H1 (cell line): ENCODE measurements around the gene TENT4B. TPM values are rescaled to one million over a fixed set of nuclear protein-coding genes. Genes with fewer than 3 reads are reported as not detected.

ENCODE experiments used
- CTCF ChIA-PET: fragments of 300-600 bp; sonication (Branson Sonifier 250); formaldehyde crosslinking; loops from one replicate; lab custom pipeline; 2021; ENCODE audit not compliant: partially characterized antibody; lab: Charles Lee
- POLR2A ChIA-PET: fragments of 300-600 bp; sonication (Branson Sonifier 250); formaldehyde crosslinking; loops from one replicate; lab custom pipeline; 2021; ENCODE audit warnings: inconsistent platforms; ENCODE audit not compliant: partially characterized antibody; lab: Charles Lee
- DNase-seq, 2 experiments: peaks; one replicate each; pipeline versions ENCODE4 v3.0.0 to v3.0.0-alpha.2; 2010 to 2022; ENCODE audit warnings: low spot score in 2 of 2, low read depth in 1 of 2, mixed read lengths in 1 of 2
- FAIRE-seq: peaks from 2 replicates; lab custom pipeline; 2011; peaks lifted over from hg19 to GRCh38; lab: Jason Lieb, UNC
- H2AFZ ChIP-seq: 2 replicates; pipeline ENCODE4 v1.8.1; 2012; ENCODE audit warnings: low read length, inconsistent platforms
- H2AK5ac ChIP-seq: 2 replicates; pipeline ENCODE4 v1.6.1; 2013; ENCODE audit warnings: low read depth, low read length
- H2BK120ac ChIP-seq: replicated peaks from 2 replicates; pipeline ENCODE3; 2013; ENCODE audit warnings: low read depth, low read length, inconsistent platforms
- H2BK12ac ChIP-seq: 2 replicates; pipeline ENCODE4 v1.6.1; 2013; ENCODE audit warnings: low read depth, low read length
- H2BK15ac ChIP-seq: 2 replicates; pipeline ENCODE4 v1.6.1; 2013; ENCODE audit warnings: low read length
- H2BK20ac ChIP-seq: 2 replicates; pipeline ENCODE4 v1.6.1; 2013; ENCODE audit warnings: low read length
- H2BK5ac ChIP-seq: 2 replicates; pipeline ENCODE4 v1.6.1; 2013; ENCODE audit warnings: low read depth, low read length
- H3K14ac ChIP-seq: 2 replicates; pipeline ENCODE4 v1.6.1; 2013; ENCODE audit warnings: inconsistent platforms; ENCODE audit not compliant: insufficient read length
- H3K18ac ChIP-seq: 2 replicates; pipeline ENCODE4 v1.6.1; 2013; ENCODE audit warnings: low read length; ENCODE audit errors: extremely low read depth
- H3K23ac ChIP-seq: 2 replicates; pipeline ENCODE4 v1.6.1; 2013; ENCODE audit warnings: inconsistent platforms; ENCODE audit not compliant: insufficient read length
- H3K23me2 ChIP-seq: 2 replicates; pipeline ENCODE4 v1.6.1; 2013; ENCODE audit warnings: low read depth, low read length
- H3K27ac ChIP-seq: 2 replicates; pipeline ENCODE4 v1.6.1; 2011; ENCODE audit warnings: low read depth, low read length, inconsistent platforms
- H3K27me3 ChIP-seq, 4 experiments: replicated peaks in 1 of 4; 1 replicate in 1 of 4; 2 replicates in 3 of 4; pipeline versions ENCODE4 v1.6.1 to v1.8.1; 2011 to 2013; ENCODE audit warnings: low read length in 3 of 4, mild to moderate bottlenecking in 3 of 4, inconsistent platforms in 2 of 4, mixed read lengths in 2 of 4, moderate library complexity in 1 of 4; ENCODE audit not compliant: control insufficient read depth in 3 of 4, insufficient read depth in 3 of 4; ENCODE audit errors: extremely low read depth in 1 of 4
- H3K36me3 ChIP-seq, 4 experiments: 2 replicates each; pipeline versions ENCODE4 v1.6.1 to v1.8.1; 2011 to 2013; ENCODE audit warnings: mild to moderate bottlenecking in 4 of 4, low read length in 3 of 4, moderate library complexity in 2 of 4, control low read depth in 1 of 4, inconsistent platforms in 1 of 4; ENCODE audit not compliant: insufficient read depth in 4 of 4, control insufficient read depth in 2 of 4
- H3K4ac ChIP-seq: replicated peaks from 2 replicates; pipeline ENCODE3; 2013; ENCODE audit warnings: low read length, low read depth, mixed read lengths, inconsistent platforms; ENCODE audit not compliant: insufficient read length
- H3K4me1 ChIP-seq, 4 experiments: replicated peaks in 1 of 4; 1 replicate in 1 of 4; 2 replicates in 3 of 4; pipeline versions ENCODE4 v1.6.1 to v1.8.1; 2011 to 2013; ENCODE audit warnings: low read length in 3 of 4, inconsistent platforms in 2 of 4, mixed read lengths in 1 of 4; ENCODE audit not compliant: insufficient read depth in 4 of 4, control insufficient read depth in 3 of 4
- H3K4me2 ChIP-seq, 2 experiments: 2 replicates each; pipeline versions ENCODE4 v1.6.1 to v1.8.1; 2011 to 2013; ENCODE audit warnings: low read depth in 2 of 2, low read length in 2 of 2, control low read depth in 1 of 2, inconsistent platforms in 1 of 2, mild to moderate bottlenecking in 1 of 2; ENCODE audit not compliant: insufficient read depth in 1 of 2
- H3K4me3 ChIP-seq, 4 experiments: fragments of 200-600, 300-600 bp in 1 of 4; sonication (generic), shearing (Covaris generic), sonication (Bioruptor Twin) in 1 of 4; 2 replicates each; pipeline versions ENCODE4 v1.5.1 to v1.8.1; 2011 to 2016; ENCODE audit warnings: low read length in 4 of 4, low read depth in 3 of 4, control low read depth in 2 of 4, inconsistent platforms in 2 of 4, mild to moderate bottlenecking in 2 of 4, mixed read lengths in 1 of 4, moderate library complexity in 1 of 4; ENCODE audit not compliant: insufficient read depth in 2 of 4; ENCODE audit errors: extremely low read depth in 1 of 4
- H3K56ac ChIP-seq: replicated peaks from 2 replicates; pipeline ENCODE3; 2013; ENCODE audit warnings: low read depth, mild to moderate bottlenecking, mixed read lengths, low read length, inconsistent platforms; ENCODE audit not compliant: insufficient read length
- H3K79me1 ChIP-seq: 2 replicates; pipeline ENCODE4 v1.6.1; 2013; ENCODE audit warnings: low read depth, low read length, control low read depth
- H3K79me2 ChIP-seq, 2 experiments: 2 replicates each; pipeline versions ENCODE4 v1.6.1 to v1.8.1; 2012 to 2013; ENCODE audit warnings: low read length in 2 of 2, mild to moderate bottlenecking in 2 of 2, inconsistent platforms in 1 of 2; ENCODE audit not compliant: insufficient read depth in 2 of 2, control insufficient read depth in 1 of 2
- H3K9ac ChIP-seq, 4 experiments: replicated peaks in 1 of 4; 1 replicate in 1 of 4; 2 replicates in 3 of 4; pipeline versions ENCODE4 v1.6.1 to v1.8.1; 2011 to 2013; ENCODE audit warnings: low read depth in 3 of 4, low read length in 3 of 4, control low read depth in 2 of 4, mild to moderate bottlenecking in 2 of 4, moderate library complexity in 2 of 4, inconsistent platforms in 1 of 4; ENCODE audit errors: extremely low read depth in 1 of 4
- H3K9me3 ChIP-seq, 2 experiments: 2 replicates each; pipeline versions ENCODE4 v1.6.1 to v1.8.1; 2012 to 2013; ENCODE audit warnings: mild to moderate bottlenecking in 2 of 2, moderate library complexity in 2 of 2, control low read depth in 1 of 2, inconsistent platforms in 1 of 2, low read depth in 1 of 2, low read length in 1 of 2, mixed read lengths in 1 of 2; ENCODE audit not compliant: insufficient read depth in 2 of 2
- H4K20me1 ChIP-seq, 2 experiments: replicated peaks in 1 of 2; 2 replicates each; pipeline versions ENCODE3 to v1.8.1; 2011 to 2013; ENCODE audit warnings: inconsistent platforms in 2 of 2, low read length in 2 of 2, mild to moderate bottlenecking in 1 of 2; ENCODE audit not compliant: insufficient read depth in 2 of 2, control insufficient read depth in 1 of 2
- H4K5ac ChIP-seq: 2 replicates; pipeline ENCODE4 v1.6.1; 2013; ENCODE audit warnings: low read length, low read depth, mixed read lengths, inconsistent platforms; ENCODE audit not compliant: insufficient read length
- H4K8ac ChIP-seq: 2 replicates; pipeline ENCODE4 v1.8.0; 2013; ENCODE audit warnings: mild to moderate bottlenecking, moderate library complexity, low read length, inconsistent platforms; ENCODE audit not compliant: insufficient read depth; ENCODE audit errors: extremely low read depth
- H4K91ac ChIP-seq: replicated peaks from 2 replicates; pipeline ENCODE3; 2013; ENCODE audit warnings: low read length, mixed read lengths, inconsistent platforms; ENCODE audit not compliant: insufficient read length
- ATF2 ChIP-seq: IDR thresholded peaks from 2 replicates; pipeline ENCODE4 v1.6.1; 2012; ENCODE audit warnings: low read length, inconsistent platforms
- FOSL1 ChIP-seq: IDR thresholded peaks from 2 replicates; pipeline ENCODE4 v1.6.1; 2011; ENCODE audit warnings: mild to moderate bottlenecking, low read depth, low read length, moderate library complexity; ENCODE audit not compliant: insufficient read depth
- KDM1A ChIP-seq: fragments of 200-600, 300-600 bp; sonication (generic); IDR thresholded peaks from 2 replicates; pipeline ENCODE4 v1.7.1; 2016; ENCODE audit warnings: mild to moderate bottlenecking, low read length, borderline replicate concordance
- KDM5A ChIP-seq: fragments of 200-600 bp; IDR thresholded peaks from 2 replicates; pipeline ENCODE4 v1.7.1; 2012; ENCODE audit warnings: mild to moderate bottlenecking, low read length, inconsistent platforms, mixed read lengths
- RBBP5 ChIP-seq: IDR thresholded peaks from 2 replicates; pipeline ENCODE4 v1.7.1; 2012; ENCODE audit warnings: low read depth, mild to moderate bottlenecking, inconsistent platforms, low read length, moderate library complexity, borderline replicate concordance
- WGBS, 2 experiments: shearing (Covaris generic) in 1 of 2; methylation state at CpG; one replicate each; pipeline versions ENCODE4 v1.1.6 to v1.1.7; 2013 to 2015; ENCODE audit warnings: low lambda C conversion rate in 2 of 2, mixed read lengths in 2 of 2, inconsistent platforms in 1 of 2, low coverage in 1 of 2, missing lambda C conversion rate in 1 of 2; ENCODE audit not compliant: insufficient replicate concordance in 2 of 2, insufficient coverage in 1 of 2, insufficient read length in 1 of 2; ENCODE audit errors: extremely low coverage in 1 of 2, missing lambda C conversion rate in 1 of 2; 5-methylcytosine and 5-hydroxymethylcytosine counted together
- polyA plus RNA-seq, 7 experiments: library from polyadenylated mRNA; depleted of rRNA in 3 of 7; stranded (reverse) in 5 of 7; unstranded in 2 of 7; fragments of >200 nt in 5 of 7; fragments of 200-250 nt in 2 of 7; gene quantifications; 1 replicate in 5 of 7; 2 replicates in 1 of 7; 4 replicates in 1 of 7; pipeline versions ENCODE4 v1.2.1 to v1.2.3, GENCODE V29; 2011 to 2013; ENCODE audit warnings: missing spikeins in 2 of 7, mixed read lengths in 2 of 7
- total RNA-seq: library from RNA; stranded (reverse); fragmentation: NEBNext Ultra II Directional; extraction: Animal tissue kit (Norgen Biotek cat#: 25700); gene quantifications from 2 replicates; pipeline ENCODE4 v1.2.1, GENCODE V29; 2021
- TF ChIP-seq, protein P1 (sequence below): IDR thresholded peaks from 2 replicates; pipeline ENCODE4 v1.6.1; 2012; ENCODE audit warnings: inconsistent platforms

The TENT4B gene
- total and polyA plus RNA-seq, 2 of the 8 experiments (the other 6 are each of a cell fraction or from before 2014, with no cell fraction given), result 4.2 to 15.7 TPM

DNA sequence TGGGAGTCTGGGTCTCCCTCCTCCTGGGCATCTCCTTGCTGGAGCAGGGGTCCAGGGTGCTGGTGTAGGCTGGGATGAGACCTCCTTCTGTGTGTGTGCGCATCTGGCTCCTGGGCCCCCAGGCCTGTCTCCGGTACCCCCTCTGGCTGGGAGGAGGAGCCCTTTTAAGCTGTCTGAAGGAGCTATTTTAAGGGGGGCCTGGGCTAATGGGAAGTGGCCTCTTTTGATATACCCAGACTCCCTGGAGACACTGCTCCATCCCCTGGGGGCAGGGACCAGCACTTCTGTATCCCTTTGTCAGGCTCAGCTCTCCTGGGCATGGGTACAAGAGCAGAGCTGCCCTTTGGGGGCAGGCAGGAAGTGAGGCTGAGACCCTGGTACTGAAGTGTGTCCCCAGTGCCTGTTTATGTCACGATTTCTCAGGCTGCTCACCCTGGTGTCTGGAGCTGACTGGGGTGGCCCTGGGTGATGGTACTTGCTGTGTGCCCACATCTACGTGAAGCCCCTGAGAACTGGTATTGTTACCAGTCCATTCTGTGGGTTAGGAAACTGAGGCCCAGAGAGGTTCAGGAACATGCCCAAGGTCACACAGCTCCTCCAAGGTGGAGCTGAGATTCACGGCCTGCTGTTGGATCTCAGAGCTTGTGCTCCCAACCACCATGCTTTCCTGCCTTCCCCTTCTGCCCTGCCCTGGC lies 119.7 kb downstream of the TENT4B start:
- no peak overlapping the region for H4K5ac ChIP-seq
- H3K4ac ChIP-seq, result no peak overlapping the region
- no peak overlapping the region for H2BK120ac ChIP-seq
- TF ChIP-seq RBBP5, result no peak
- no peak for TF ChIP-seq ATF2
- TF ChIP-seq, protein P1, sequence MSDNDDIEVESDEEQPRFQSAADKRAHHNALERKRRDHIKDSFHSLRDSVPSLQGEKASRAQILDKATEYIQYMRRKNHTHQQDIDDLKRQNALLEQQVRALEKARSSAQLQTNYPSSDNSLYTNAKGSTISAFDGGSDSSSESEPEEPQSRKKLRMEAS, result no peak
- TF ChIP-seq KDM1A, result no peak
- no peak for TF ChIP-seq FOSL1
- no peak for TF ChIP-seq KDM5A
- H2BK5ac ChIP-seq, result no peak overlapping the region; the same call in 1 of the 2 replicates
- no peaks in the 10 kb centered on the region for H3K23me2 ChIP-seq
- no peaks in the 10 kb centered on the region for H3K79me2 ChIP-seq
- H3K9me3 ChIP-seq, result no peaks in the 10 kb centered on the region
- H3K56ac ChIP-seq, result no peak overlapping the region
- no peak overlapping the region for H3K23ac ChIP-seq
- FAIRE-seq, result no peak
- no peak overlapping the region for H2AFZ ChIP-seq
- no peak overlapping the region for H4K91ac ChIP-seq
- no peak overlapping the region for H2BK20ac ChIP-seq
- H3K36me3 ChIP-seq, result no peaks in the 10 kb centered on the region
- peaks cover 0 to 1% (median 0%) of the 10 kb centered on the region in 4 experiments; a peak in 1 of 7 replicates for H3K4me1 ChIP-seq
- H3K79me1 ChIP-seq, result 0 out of 2 replicates have a peak, but pooled peaks cover 3% of the 10 kb centered on the region
- H2AK5ac ChIP-seq, result no peak overlapping the region
- no peak overlapping the region for H3K4me2 ChIP-seq
- no peak overlapping the region for H3K14ac ChIP-seq
- no peak for DNase-seq
- H3K18ac ChIP-seq, result no peak overlapping the region
- H3K27ac ChIP-seq, result no peak overlapping the region
- H2BK12ac ChIP-seq, result no peak overlapping the region; the same call in 1 of the 2 replicates
- H2BK15ac ChIP-seq, result no peak overlapping the region
- CTCF ChIA-PET, result interaction anchor here (0.6 to 2.9 kb wide), 5 partner anchors 11 to 369 kb away, joined by 3 to 13 read pairs (median 3); no protein-coding TSS in a partner anchor
- no peak overlapping the region for H3K9ac ChIP-seq
- H3K27me3 ChIP-seq, result no peaks in the 10 kb centered on the region
- 90% methylated on average over 5 of the region's 5 CpGs; no CpG with 5 or more reads in 1 of the 2 experiments for WGBS, 2 experiments
- peaks cover 0 to 2% of the 10 kb centered on the region in 2 experiments for H4K20me1 ChIP-seq
- peak overlapping the region; percentile 82 for H4K8ac ChIP-seq
- H3K4me3 ChIP-seq, result no peak overlapping the region
- POLR2A ChIA-PET, result interaction anchor here (1.4 kb wide), 1 partner anchor 39 kb away, joined by 4 read pairs; no protein-coding TSS in a partner anchor
